Measurements from ENCODE around the gene DPM3. TPM values are rescaled to one million over a fixed set of nuclear protein-coding genes. Genes with fewer than 3 reads are reported as not detected.

DPM3 gene
- total and polyA plus RNA-seq, 2 of the 13 experiments (the other 11 are each of a cell fraction or from before 2014, with no cell fraction given) = 23.2 to 53.4 TPM

DNA sequence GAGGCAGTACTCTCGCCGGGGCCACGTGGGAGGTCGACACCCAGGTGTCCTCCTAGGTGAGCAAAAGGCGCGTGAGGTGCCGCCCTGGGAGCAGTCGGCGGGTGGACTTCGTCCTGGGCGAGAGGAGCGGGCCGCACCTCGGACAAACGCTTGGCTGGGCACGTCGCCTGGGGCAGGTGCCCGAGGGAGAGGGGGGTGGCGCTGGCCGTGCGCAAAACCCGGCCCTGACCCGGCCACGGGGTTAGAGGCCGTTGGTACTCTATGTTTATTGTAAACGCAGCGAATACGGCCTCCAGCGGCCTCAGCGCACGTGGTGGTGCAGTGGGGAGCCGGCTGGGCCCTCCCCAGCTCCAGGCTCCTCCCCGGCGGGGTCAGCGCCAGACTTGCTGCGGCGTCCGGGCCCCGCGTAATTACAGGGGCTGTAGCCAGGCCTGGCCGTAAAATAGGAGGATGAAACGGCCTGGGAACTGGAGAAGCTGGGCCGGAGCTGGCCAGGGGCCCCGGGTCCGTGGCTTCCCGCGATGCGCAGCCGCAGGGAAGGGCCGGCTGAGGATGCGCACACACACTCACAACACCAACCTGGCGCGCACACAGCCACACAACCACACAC lies 14.3 kb downstream of the DPM3 start (continued):
- TF ChIP-seq MAF1 (CRISPR knock-in tag; IDR thresholded peaks at IDR 0.05; ENCODE audit: borderline replicate concordance) = peak; percentile 29; the same call in 1 of the 2 replicates
- TF ChIP-seq, protein P1, sequence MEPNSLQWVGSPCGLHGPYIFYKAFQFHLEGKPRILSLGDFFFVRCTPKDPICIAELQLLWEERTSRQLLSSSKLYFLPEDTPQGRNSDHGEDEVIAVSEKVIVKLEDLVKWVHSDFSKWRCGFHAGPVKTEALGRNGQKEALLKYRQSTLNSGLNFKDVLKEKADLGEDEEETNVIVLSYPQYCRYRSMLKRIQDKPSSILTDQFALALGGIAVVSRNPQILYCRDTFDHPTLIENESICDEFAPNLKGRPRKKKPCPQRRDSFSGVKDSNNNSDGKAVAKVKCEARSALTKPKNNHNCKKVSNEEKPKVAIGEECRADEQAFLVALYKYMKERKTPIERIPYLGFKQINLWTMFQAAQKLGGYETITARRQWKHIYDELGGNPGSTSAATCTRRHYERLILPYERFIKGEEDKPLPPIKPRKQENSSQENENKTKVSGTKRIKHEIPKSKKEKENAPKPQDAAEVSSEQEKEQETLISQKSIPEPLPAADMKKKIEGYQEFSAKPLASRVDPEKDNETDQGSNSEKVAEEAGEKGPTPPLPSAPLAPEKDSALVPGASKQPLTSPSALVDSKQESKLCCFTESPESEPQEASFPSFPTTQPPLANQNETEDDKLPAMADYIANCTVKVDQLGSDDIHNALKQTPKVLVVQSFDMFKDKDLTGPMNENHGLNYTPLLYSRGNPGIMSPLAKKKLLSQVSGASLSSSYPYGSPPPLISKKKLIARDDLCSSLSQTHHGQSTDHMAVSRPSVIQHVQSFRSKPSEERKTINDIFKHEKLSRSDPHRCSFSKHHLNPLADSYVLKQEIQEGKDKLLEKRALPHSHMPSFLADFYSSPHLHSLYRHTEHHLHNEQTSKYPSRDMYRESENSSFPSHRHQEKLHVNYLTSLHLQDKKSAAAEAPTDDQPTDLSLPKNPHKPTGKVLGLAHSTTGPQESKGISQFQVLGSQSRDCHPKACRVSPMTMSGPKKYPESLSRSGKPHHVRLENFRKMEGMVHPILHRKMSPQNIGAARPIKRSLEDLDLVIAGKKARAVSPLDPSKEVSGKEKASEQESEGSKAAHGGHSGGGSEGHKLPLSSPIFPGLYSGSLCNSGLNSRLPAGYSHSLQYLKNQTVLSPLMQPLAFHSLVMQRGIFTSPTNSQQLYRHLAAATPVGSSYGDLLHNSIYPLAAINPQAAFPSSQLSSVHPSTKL (CRISPR knock-in tag; IDR thresholded peaks at IDR 0.05) = peak; percentile 97
- peak; percentile 86; the same call in 1 of the 2 replicates for TF ChIP-seq ZNF501 (CRISPR knock-in tag; IDR thresholded peaks at IDR 0.05)
- TF ChIP-seq, protein P2, sequence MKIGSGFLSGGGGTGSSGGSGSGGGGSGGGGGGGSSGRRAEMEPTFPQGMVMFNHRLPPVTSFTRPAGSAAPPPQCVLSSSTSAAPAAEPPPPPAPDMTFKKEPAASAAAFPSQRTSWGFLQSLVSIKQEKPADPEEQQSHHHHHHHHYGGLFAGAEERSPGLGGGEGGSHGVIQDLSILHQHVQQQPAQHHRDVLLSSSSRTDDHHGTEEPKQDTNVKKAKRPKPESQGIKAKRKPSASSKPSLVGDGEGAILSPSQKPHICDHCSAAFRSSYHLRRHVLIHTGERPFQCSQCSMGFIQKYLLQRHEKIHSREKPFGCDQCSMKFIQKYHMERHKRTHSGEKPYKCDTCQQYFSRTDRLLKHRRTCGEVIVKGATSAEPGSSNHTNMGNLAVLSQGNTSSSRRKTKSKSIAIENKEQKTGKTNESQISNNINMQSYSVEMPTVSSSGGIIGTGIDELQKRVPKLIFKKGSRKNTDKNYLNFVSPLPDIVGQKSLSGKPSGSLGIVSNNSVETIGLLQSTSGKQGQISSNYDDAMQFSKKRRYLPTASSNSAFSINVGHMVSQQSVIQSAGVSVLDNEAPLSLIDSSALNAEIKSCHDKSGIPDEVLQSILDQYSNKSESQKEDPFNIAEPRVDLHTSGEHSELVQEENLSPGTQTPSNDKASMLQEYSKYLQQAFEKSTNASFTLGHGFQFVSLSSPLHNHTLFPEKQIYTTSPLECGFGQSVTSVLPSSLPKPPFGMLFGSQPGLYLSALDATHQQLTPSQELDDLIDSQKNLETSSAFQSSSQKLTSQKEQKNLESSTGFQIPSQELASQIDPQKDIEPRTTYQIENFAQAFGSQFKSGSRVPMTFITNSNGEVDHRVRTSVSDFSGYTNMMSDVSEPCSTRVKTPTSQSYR (CRISPR knock-in tag; IDR thresholded peaks at IDR 0.05; ENCODE audit: borderline replicate concordance) = peak; percentile 94
- no peak for TF ChIP-seq SCMH1 (CRISPR knock-in tag; IDR thresholded peaks at IDR 0.05; ENCODE audit: borderline replicate concordance)
- peak; percentile 95; the same call in 1 of the 2 replicates for TF ChIP-seq KDM4B (CRISPR knock-in tag; IDR thresholded peaks at IDR 0.05)
- TF ChIP-seq, protein P3, sequence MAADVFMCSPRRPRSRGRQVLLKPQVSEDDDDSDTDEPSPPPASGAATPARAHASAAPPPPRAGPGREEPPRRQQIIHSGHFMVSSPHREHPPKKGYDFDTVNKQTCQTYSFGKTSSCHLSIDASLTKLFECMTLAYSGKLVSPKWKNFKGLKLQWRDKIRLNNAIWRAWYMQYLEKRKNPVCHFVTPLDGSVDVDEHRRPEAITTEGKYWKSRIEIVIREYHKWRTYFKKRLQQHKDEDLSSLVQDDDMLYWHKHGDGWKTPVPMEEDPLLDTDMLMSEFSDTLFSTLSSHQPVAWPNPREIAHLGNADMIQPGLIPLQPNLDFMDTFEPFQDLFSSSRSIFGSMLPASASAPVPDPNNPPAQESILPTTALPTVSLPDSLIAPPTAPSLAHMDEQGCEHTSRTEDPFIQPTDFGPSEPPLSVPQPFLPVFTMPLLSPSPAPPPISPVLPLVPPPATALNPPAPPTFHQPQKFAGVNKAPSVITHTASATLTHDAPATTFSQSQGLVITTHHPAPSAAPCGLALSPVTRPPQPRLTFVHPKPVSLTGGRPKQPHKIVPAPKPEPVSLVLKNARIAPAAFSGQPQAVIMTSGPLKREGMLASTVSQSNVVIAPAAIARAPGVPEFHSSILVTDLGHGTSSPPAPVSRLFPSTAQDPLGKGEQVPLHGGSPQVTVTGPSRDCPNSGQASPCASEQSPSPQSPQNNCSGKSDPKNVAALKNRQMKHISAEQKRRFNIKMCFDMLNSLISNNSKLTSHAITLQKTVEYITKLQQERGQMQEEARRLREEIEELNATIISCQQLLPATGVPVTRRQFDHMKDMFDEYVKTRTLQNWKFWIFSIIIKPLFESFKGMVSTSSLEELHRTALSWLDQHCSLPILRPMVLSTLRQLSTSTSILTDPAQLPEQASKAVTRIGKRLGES (CRISPR knock-in tag; IDR thresholded peaks at IDR 0.05; ENCODE audit: borderline replicate concordance) = peak; percentile 50; the same call in 1 of the 2 replicates
- no peak for TF ChIP-seq NONO (IDR thresholded peaks at IDR 0.05)
- peak; percentile 97 for TF ChIP-seq NONO (CRISPR knock-in tag; conservative IDR thresholded peaks at IDR 0.05)
- TF ChIP-seq STAT5B (CRISPR knock-in tag; IDR thresholded peaks at IDR 0.05) = 0 out of 2 replicates have a peak, but pooled peaks have one; percentile 35
- no peak for TF ChIP-seq SP2 (CRISPR knock-in tag; IDR thresholded peaks at IDR 0.05)
- TF ChIP-seq, protein P4, sequence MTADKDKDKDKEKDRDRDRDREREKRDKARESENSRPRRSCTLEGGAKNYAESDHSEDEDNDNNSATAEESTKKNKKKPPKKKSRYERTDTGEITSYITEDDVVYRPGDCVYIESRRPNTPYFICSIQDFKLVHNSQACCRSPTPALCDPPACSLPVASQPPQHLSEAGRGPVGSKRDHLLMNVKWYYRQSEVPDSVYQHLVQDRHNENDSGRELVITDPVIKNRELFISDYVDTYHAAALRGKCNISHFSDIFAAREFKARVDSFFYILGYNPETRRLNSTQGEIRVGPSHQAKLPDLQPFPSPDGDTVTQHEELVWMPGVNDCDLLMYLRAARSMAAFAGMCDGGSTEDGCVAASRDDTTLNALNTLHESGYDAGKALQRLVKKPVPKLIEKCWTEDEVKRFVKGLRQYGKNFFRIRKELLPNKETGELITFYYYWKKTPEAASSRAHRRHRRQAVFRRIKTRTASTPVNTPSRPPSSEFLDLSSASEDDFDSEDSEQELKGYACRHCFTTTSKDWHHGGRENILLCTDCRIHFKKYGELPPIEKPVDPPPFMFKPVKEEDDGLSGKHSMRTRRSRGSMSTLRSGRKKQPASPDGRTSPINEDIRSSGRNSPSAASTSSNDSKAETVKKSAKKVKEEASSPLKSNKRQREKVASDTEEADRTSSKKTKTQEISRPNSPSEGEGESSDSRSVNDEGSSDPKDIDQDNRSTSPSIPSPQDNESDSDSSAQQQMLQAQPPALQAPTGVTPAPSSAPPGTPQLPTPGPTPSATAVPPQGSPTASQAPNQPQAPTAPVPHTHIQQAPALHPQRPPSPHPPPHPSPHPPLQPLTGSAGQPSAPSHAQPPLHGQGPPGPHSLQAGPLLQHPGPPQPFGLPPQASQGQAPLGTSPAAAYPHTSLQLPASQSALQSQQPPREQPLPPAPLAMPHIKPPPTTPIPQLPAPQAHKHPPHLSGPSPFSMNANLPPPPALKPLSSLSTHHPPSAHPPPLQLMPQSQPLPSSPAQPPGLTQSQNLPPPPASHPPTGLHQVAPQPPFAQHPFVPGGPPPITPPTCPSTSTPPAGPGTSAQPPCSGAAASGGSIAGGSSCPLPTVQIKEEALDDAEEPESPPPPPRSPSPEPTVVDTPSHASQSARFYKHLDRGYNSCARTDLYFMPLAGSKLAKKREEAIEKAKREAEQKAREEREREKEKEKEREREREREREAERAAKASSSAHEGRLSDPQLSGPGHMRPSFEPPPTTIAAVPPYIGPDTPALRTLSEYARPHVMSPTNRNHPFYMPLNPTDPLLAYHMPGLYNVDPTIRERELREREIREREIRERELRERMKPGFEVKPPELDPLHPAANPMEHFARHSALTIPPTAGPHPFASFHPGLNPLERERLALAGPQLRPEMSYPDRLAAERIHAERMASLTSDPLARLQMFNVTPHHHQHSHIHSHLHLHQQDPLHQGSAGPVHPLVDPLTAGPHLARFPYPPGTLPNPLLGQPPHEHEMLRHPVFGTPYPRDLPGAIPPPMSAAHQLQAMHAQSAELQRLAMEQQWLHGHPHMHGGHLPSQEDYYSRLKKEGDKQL (CRISPR knock-in tag; IDR thresholded peaks at IDR 0.05; ENCODE audit: low read depth) = 0 out of 2 replicates have a peak, but pooled peaks have one; percentile 75
- peak; percentile 61; the same call in 1 of the 2 replicates for TF ChIP-seq DPF2 (CRISPR knock-in tag; IDR thresholded peaks at IDR 0.05; ENCODE audit: borderline replicate concordance, low read depth)
